Measurements from ENCODE around the gene VMP1.
"Not testable (repeated sequence)": the region's sequence is repeated elsewhere in the genome, so short reads cannot be mapped to it uniquely, and the experiment has no call there.

Gene VMP1

DNA sequence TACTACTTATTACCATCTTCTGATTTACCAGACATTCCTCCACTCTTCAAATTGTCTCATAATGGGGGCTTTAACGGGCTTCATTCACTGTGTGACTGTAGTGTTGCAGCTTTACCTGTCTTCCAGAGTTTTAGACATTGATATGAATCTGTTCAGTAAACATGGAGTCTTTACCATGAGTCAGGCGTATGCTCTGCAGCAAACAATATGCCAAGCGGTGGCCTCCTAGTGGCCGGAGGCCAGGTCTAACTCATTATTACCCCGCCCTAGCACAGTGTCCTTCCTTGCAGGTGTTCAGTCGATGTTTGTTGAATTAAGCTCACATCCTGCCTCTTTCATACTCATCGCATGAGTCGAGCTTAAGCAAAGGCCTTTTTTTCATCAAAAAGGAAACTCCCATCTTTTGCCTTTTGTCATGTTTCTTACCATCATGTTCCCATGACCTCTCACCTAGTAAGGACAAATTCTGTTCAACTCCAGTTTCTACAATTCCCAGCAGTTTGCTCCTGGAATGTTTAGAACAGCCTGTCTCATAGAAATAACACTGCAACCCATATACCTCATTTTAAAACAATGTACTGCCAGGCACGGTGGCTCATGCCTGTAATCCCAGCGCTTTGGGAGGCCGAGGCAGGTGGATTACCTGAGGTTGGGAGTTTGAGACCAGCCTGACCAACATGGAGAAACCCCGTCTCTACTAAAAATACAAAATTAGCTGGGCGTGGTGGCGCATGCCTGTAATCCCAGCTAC is 145.9 kb downstream of the VMP1 start:
- peak overlapping the region; percentile 54 for H3K27ac ChIP-seq (ENCODE audit: low read depth, low read length)
- H3K9ac ChIP-seq (ENCODE audit: low read depth, low read length), result no peak overlapping the region; the same call in 1 of the 2 replicates
- no peak overlapping the region for H3K4me3 ChIP-seq (ENCODE audit: low read length)
- H3K4me1 ChIP-seq (ENCODE audit: insufficient read depth, low read length), result peaks cover 19% of the 10 kb centered on the region
- H3K36me3 ChIP-seq (ENCODE audit: insufficient read depth, low read length), result no peaks in the 10 kb centered on the region
- no peaks in the 10 kb centered on the region for H3K27me3 ChIP-seq (ENCODE audit: insufficient read depth, low read length)
- 87% methylated on average over 13 of the region's 14 CpGs for WGBS
- H3K9me3 ChIP-seq (ENCODE audit: insufficient read depth, low read depth, low read length), result no peaks in the 10 kb centered on the region

- 96% methylated on average over 10 of the region's 10 CpGs for WGBS
- H3K9me3 ChIP-seq (ENCODE audit: insufficient read depth, low read depth, low read length); H3K9ac ChIP-seq (ENCODE audit: low read depth, low read length); H3K4me3 ChIP-seq (ENCODE audit: low read length); H3K27me3 ChIP-seq (ENCODE audit: insufficient read depth, low read length); H3K27ac ChIP-seq (ENCODE audit: low read depth, low read length); H3K36me3 ChIP-seq (ENCODE audit: insufficient read depth, low read length): not testable (repeated sequence)
- H3K4me1 ChIP-seq (ENCODE audit: insufficient read depth, low read length), result peaks cover 19% of the 10 kb centered on the region
These were observed 146.7 kb downstream of the VMP1 start for GRCh38 chr17:59853919-59854729.

- H3K27me3 ChIP-seq (ENCODE audit: insufficient read depth, low read length), result no peaks in the 10 kb centered on the region
- H3K4me3 ChIP-seq (ENCODE audit: low read length), result no peak overlapping the region
- H3K4me1 ChIP-seq (ENCODE audit: insufficient read depth, low read length), result peaks cover 14% of the 10 kb centered on the region
- peaks cover 19% of the 10 kb centered on the region for H3K36me3 ChIP-seq (ENCODE audit: insufficient read depth, low read length)
- H3K9ac ChIP-seq (ENCODE audit: low read depth, low read length), result no peak overlapping the region
- H3K9me3 ChIP-seq (ENCODE audit: insufficient read depth, low read depth, low read length), result no peaks in the 10 kb centered on the region
- WGBS, result 91% methylated on average over 3 of the region's 3 CpGs
- H3K27ac ChIP-seq (ENCODE audit: low read depth, low read length), result 0 out of 2 replicates have a peak overlapping the region, but pooled peaks have one; percentile 20
These were observed 149.7 kb downstream of the VMP1 start for GRCh38 chr17:59856859-59857794.

DNA sequence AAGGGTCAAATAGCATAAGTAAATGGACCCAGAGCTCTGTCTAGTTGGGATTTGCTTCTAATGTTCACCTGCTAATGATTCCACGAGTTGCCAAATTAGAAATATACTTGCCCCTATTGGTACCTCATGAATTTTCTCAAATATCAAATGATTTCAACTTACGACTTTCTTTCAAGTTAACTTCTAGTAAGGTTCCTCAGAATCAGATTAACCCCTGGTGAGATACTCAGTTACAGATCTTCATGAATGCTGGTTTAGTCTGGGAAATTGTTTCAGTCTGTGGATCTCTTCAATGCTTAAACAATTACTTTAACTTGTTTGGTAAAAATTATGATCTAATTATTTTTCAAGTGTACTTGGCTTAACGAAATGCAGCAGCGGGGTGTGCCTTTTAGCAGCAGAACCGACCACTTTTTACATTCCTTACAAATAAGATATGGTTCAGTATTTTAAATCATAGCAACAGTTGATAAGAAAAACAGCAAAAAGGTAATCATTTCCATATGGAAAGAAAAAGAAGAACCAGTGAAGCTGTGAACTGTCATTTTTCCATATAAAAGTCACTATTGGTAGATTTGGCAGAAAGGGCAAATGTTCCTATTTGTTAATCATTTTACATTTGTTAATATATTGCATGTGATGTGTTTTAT is 150.8 kb downstream of the VMP1 start:
- WGBS, result 89% methylated on average over 2 of the region's 5 CpGs
- peaks cover 10% of the 10 kb centered on the region; the same call in 1 of the 2 replicates for H3K4me1 ChIP-seq (ENCODE audit: insufficient read depth, low read length)
- no peak overlapping the region for H3K9ac ChIP-seq (ENCODE audit: low read depth, low read length)
- H3K27ac ChIP-seq (ENCODE audit: low read depth, low read length), result no peak overlapping the region
- H3K36me3 ChIP-seq (ENCODE audit: insufficient read depth, low read length), result peaks cover 26% of the 10 kb centered on the region
- H3K9me3 ChIP-seq (ENCODE audit: insufficient read depth, low read depth, low read length), result no peaks in the 10 kb centered on the region
- H3K4me3 ChIP-seq (ENCODE audit: low read length), result no peak overlapping the region
- H3K27me3 ChIP-seq (ENCODE audit: insufficient read depth, low read length), result no peaks in the 10 kb centered on the region

GRCh38 chr17:59858932-59859331 is 151.5 kb downstream of the VMP1 start:
- 96% methylated on average over 3 of the region's 3 CpGs for WGBS
- H3K4me1 ChIP-seq (ENCODE audit: insufficient read depth, low read length), result peaks cover 8% of the 10 kb centered on the region; the same call in 1 of the 2 replicates
- H3K9ac ChIP-seq (ENCODE audit: low read depth, low read length), result no peak overlapping the region
- no peak overlapping the region for H3K4me3 ChIP-seq (ENCODE audit: low read length)
- H3K27me3 ChIP-seq (ENCODE audit: insufficient read depth, low read length), result no peaks in the 10 kb centered on the region
- H3K27ac ChIP-seq (ENCODE audit: low read depth, low read length), result no peak overlapping the region
- peaks cover 31% of the 10 kb centered on the region for H3K36me3 ChIP-seq (ENCODE audit: insufficient read depth, low read length)
- no peaks in the 10 kb centered on the region for H3K9me3 ChIP-seq (ENCODE audit: insufficient read depth, low read depth, low read length)

- Histone ChIP-seq H3K36me3 (ENCODE audit: insufficient read depth, low read length) (peaks cover 36% of the 10 kb centered on the region), H3K27me3 (ENCODE audit: insufficient read depth, low read length) (no peaks in the 10 kb centered on the region), H3K27ac (ENCODE audit: low read depth, low read length) (no peak overlapping the region), H3K4me3 (ENCODE audit: low read length) (no peak overlapping the region), H3K9ac (ENCODE audit: low read depth, low read length) (no peak overlapping the region), H3K4me1 (ENCODE audit: insufficient read depth, low read length) (peaks cover 8% of the 10 kb centered on the region; the same call in 1 of the 2 replicates), H3K9me3 (ENCODE audit: insufficient read depth, low read depth, low read length) (no peaks in the 10 kb centered on the region)
- 94% methylated on average over 2 of the region's 2 CpGs for WGBS
These were observed 152.1 kb downstream of the VMP1 start for GRCh38 chr17:59859444-59860025.

DNA sequence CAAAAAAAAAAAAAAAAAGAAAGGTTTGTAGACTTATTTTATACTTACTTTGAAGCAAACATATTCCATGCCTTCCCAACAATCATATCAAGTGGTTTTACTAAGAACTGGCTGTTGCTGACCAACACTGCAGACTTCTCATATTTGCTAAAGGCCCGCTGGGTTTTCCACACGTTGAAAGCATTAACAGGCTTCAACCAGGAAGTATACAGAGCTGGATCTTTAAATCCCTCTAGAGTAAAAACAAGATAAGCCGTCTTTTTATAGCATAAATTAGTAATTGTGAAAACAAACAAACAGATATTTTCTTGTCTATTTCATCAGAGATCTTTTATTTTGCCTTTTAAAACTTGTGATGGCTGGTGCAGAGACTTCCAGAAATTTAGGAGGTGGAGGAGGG is 156.2 kb downstream of the VMP1 start:
- no peak overlapping the region for H3K27ac ChIP-seq (ENCODE audit: low read depth, low read length)
- H3K4me3 ChIP-seq (ENCODE audit: low read length), result no peak overlapping the region
- H3K27me3 ChIP-seq (ENCODE audit: insufficient read depth, low read length), result no peaks in the 10 kb centered on the region
- H3K9ac ChIP-seq (ENCODE audit: low read depth, low read length), result no peak overlapping the region
- no peaks in the 10 kb centered on the region for H3K4me1 ChIP-seq (ENCODE audit: insufficient read depth, low read length)
- no peaks in the 10 kb centered on the region for H3K9me3 ChIP-seq (ENCODE audit: insufficient read depth, low read depth, low read length)
- H3K36me3 ChIP-seq (ENCODE audit: insufficient read depth, low read length), result peaks cover 50% of the 10 kb centered on the region
- WGBS, result 96% methylated on average over 3 of the region's 3 CpGs

GRCh38 chr17:59869941-59870218 is 162.4 kb downstream of the VMP1 start:
- Histone ChIP-seq H3K4me1 (ENCODE audit: insufficient read depth, low read length) (no peaks in the 10 kb centered on the region), H3K27ac (ENCODE audit: low read depth, low read length) (no peak overlapping the region), H3K9me3 (ENCODE audit: insufficient read depth, low read depth, low read length) (no peaks in the 10 kb centered on the region), H3K36me3 (ENCODE audit: insufficient read depth, low read length) (peaks cover 31% of the 10 kb centered on the region), H3K9ac (ENCODE audit: low read depth, low read length) (no peak overlapping the region), H3K4me3 (ENCODE audit: low read length) (no peak overlapping the region), H3K27me3 (ENCODE audit: insufficient read depth, low read length) (no peaks in the 10 kb centered on the region)
- WGBS, result 90% methylated on average over 1 of the region's 1 CpG

- no peak overlapping the region for H3K4me3 ChIP-seq (ENCODE audit: low read length)
- peaks cover 34% of the 10 kb centered on the region for H3K36me3 ChIP-seq (ENCODE audit: insufficient read depth, low read length)
- WGBS, result 95% methylated on average over 8 of the region's 8 CpGs
- H3K9ac ChIP-seq (ENCODE audit: low read depth, low read length), result no peak overlapping the region
- H3K9me3 ChIP-seq (ENCODE audit: insufficient read depth, low read depth, low read length), result no peaks in the 10 kb centered on the region
- H3K4me1 ChIP-seq (ENCODE audit: insufficient read depth, low read length), result no peaks in the 10 kb centered on the region
- no peak overlapping the region for H3K27ac ChIP-seq (ENCODE audit: low read depth, low read length)
- H3K27me3 ChIP-seq (ENCODE audit: insufficient read depth, low read length), result no peaks in the 10 kb centered on the region
These were observed 163.0 kb downstream of the VMP1 start for GRCh38 chr17:59870482-59870881.

DNA sequence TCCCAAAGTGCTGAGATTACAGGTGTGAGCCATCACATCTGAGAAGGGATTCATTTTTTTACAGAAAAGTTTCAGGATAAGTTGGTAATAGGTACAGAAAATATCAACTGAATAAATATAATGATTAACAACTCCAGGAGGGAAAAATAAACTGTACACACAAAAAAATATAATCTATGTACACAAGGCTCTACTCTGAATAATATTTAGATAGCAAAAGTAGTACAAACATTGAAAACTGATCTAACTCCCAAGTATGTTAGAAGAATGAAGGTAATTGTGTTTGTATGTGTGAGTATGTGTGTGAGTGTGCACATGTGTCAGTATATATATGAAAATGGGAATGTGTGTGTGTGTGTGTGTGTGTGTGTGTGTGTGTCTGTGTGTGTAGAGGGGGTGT is 164.9 kb downstream of the VMP1 start:
- Histone ChIP-seq H3K4me1 (ENCODE audit: insufficient read depth, low read length) (no peaks in the 10 kb centered on the region), H3K27me3 (ENCODE audit: insufficient read depth, low read length) (no peaks in the 10 kb centered on the region), H3K36me3 (ENCODE audit: insufficient read depth, low read length) (peaks cover 46% of the 10 kb centered on the region)

More for the DNA sequence above, 164.9 kb downstream of the VMP1 start:
- Histone ChIP-seq H3K27ac (ENCODE audit: low read depth, low read length) (no peak overlapping the region), H3K9me3 (ENCODE audit: insufficient read depth, low read depth, low read length) (no peaks in the 10 kb centered on the region), H3K4me3 (ENCODE audit: low read length) (no peak overlapping the region), H3K9ac (ENCODE audit: low read depth, low read length) (no peak overlapping the region)
